ENCODE data around the gene NAV2. TPM values are rescaled to one million over a fixed set of nuclear protein-coding genes. Genes with fewer than 3 reads are reported as not detected.

Gene NAV2
- total and polyA plus RNA-seq, 2 experiments from 2014 or later = 26.0 to 45.0 TPM

GRCh38 chr11:19728436-19728835, 15.8 kb downstream of the NAV2 start:
- H3K4me2 ChIP-seq = no peak overlapping the region
- no peak overlapping the region for H3K4me3 ChIP-seq
- Mint-ChIP-seq H3K4me1 (no peaks in the 10 kb centered on the region), H3K27me3 (ENCODE audit: insufficient read depth, low read depth, poor library complexity) (peaks cover 3% of the 10 kb centered on the region), H3K27ac (no peak overlapping the region), H3K4me3 (no peak overlapping the region), H3K36me3 (ENCODE audit: low read depth) (no peaks in the 10 kb centered on the region; the same call in 2 of the 3 replicates), H3K9me3 (no peaks in the 10 kb centered on the region)
- no peaks in the 10 kb centered on the region for H4K20me1 ChIP-seq (replicated peaks; ENCODE audit: insufficient read depth)
- ATAC-seq = no peak
- no peaks in the 10 kb centered on the region for H3K36me3 ChIP-seq (ENCODE audit: insufficient read depth)
- DNase-seq (ENCODE audit: low spot score) = no peak
- H3K79me2 ChIP-seq (replicated peaks; ENCODE audit: insufficient read depth) = no peaks in the 10 kb centered on the region
- TF ChIP-seq ZNF114 (CRISPR knock-in tag; IDR thresholded peaks at IDR 0.05) (no peak), ETS1 (IDR thresholded peaks at IDR 0.05) (no peak), NANOG (IDR thresholded peaks at IDR 0.05; ENCODE audit: borderline replicate concordance) (no peak), CTCF (conservative IDR thresholded peaks at IDR 0.05; ENCODE audit: low read depth in 2 of 2) (no peak), POLR2AphosphoS5 (IDR thresholded peaks at IDR 0.05; ENCODE audit: low read depth) (no peak), ZNF331 (CRISPR knock-in tag; IDR thresholded peaks at IDR 0.05; ENCODE audit: low read depth) (no peak), ZNF462 (CRISPR knock-in tag; IDR thresholded peaks at IDR 0.05) (no peak), EZH2 (IDR thresholded peaks at IDR 0.05; ENCODE audit: low read depth, unreplicated experiment) (no peak), STAT1 (IDR thresholded peaks at IDR 0.05; ENCODE audit: unreplicated experiment) (no peak), CREB1 (CRISPR knock-in tag; IDR thresholded peaks at IDR 0.05; ENCODE audit: low read depth) (no peak), REST (IDR thresholded peaks at IDR 0.05; ENCODE audit: unreplicated experiment) (no peak), EZH2phosphoT487 (IDR thresholded peaks at IDR 0.05; ENCODE audit: unreplicated experiment) (no peak), JUNB (IDR thresholded peaks at IDR 0.05; ENCODE audit: unreplicated experiment) (no peak)
- H3K27me3 ChIP-seq (ENCODE audit: insufficient read depth) = no peaks in the 10 kb centered on the region
- no peaks in the 10 kb centered on the region for H3K9me2 ChIP-seq (ENCODE audit: insufficient read depth)
- H3K27ac ChIP-seq (ENCODE audit: low read depth) = no peak overlapping the region
- H2AFZ ChIP-seq = no peak overlapping the region
- H3K4me1 ChIP-seq (ENCODE audit: insufficient read depth) = no peaks in the 10 kb centered on the region
- no peaks in the 10 kb centered on the region for H3F3A ChIP-seq (replicated peaks; ENCODE audit: low read depth)

Measured in GM23338 (cell line).